ENCODE data around the gene GREB1. TPM values are rescaled to one million over a fixed set of nuclear protein-coding genes. Genes with fewer than 3 reads are reported as not detected.

The GREB1 gene
- total and polyA plus RNA-seq, 9 donors = 104 to 723 (median 232) TPM

DNA sequence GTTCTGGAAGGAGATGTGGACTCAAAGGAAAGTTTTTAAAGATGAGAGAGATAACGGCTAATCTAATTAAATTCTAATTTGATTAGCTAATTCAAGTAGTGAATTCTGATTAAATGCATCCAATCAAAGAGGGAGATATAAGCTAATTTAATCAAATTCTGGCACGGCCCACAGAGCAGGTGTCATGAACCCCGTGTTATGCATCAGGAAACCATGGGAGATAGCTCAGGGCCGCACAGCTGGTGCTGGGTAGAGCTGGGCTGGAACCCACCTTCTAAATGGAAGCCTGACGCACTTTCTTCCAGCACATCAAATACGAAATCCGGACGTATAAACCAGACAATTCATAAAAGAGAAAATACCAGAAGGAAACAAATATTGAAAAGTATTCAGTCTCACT lies 57.2 kb downstream of the GREB1 start:
- intact Hi-C loops (cut with DNase I) = loop anchor here in 1 of 4 donors (10.0 kb wide), 2 partner anchors 184 to 426 kb away; no protein-coding TSS in a partner anchor
- no peak overlapping the region for H3K27ac ChIP-seq
- TF ChIP-seq, protein P1, sequence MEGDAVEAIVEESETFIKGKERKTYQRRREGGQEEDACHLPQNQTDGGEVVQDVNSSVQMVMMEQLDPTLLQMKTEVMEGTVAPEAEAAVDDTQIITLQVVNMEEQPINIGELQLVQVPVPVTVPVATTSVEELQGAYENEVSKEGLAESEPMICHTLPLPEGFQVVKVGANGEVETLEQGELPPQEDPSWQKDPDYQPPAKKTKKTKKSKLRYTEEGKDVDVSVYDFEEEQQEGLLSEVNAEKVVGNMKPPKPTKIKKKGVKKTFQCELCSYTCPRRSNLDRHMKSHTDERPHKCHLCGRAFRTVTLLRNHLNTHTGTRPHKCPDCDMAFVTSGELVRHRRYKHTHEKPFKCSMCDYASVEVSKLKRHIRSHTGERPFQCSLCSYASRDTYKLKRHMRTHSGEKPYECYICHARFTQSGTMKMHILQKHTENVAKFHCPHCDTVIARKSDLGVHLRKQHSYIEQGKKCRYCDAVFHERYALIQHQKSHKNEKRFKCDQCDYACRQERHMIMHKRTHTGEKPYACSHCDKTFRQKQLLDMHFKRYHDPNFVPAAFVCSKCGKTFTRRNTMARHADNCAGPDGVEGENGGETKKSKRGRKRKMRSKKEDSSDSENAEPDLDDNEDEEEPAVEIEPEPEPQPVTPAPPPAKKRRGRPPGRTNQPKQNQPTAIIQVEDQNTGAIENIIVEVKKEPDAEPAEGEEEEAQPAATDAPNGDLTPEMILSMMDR (IDR thresholded peaks at IDR 0.05) = no peak
- TF ChIP-seq EP300 (IDR thresholded peaks at IDR 0.05) = no peak
- TF ChIP-seq POLR2A (IDR thresholded peaks at IDR 0.05) = no peak
- no peaks in the 10 kb centered on the region for H3K36me3 ChIP-seq
- DNase-seq = peak in 2 of 5 donors; percentile 16 to 32
- no peak overlapping the region for H3K4me3 ChIP-seq
- H3K27me3 ChIP-seq = no peaks in the 10 kb centered on the region
- no peaks in the 10 kb centered on the region for H3K9me3 ChIP-seq
- H3K4me1 ChIP-seq (ENCODE audit: insufficient read depth) = no peaks in the 10 kb centered on the region
- 74 to 75% (median 75%) methylated on average over 8 of the region's 8 CpGs for WGBS, 3 donors

DNA sequence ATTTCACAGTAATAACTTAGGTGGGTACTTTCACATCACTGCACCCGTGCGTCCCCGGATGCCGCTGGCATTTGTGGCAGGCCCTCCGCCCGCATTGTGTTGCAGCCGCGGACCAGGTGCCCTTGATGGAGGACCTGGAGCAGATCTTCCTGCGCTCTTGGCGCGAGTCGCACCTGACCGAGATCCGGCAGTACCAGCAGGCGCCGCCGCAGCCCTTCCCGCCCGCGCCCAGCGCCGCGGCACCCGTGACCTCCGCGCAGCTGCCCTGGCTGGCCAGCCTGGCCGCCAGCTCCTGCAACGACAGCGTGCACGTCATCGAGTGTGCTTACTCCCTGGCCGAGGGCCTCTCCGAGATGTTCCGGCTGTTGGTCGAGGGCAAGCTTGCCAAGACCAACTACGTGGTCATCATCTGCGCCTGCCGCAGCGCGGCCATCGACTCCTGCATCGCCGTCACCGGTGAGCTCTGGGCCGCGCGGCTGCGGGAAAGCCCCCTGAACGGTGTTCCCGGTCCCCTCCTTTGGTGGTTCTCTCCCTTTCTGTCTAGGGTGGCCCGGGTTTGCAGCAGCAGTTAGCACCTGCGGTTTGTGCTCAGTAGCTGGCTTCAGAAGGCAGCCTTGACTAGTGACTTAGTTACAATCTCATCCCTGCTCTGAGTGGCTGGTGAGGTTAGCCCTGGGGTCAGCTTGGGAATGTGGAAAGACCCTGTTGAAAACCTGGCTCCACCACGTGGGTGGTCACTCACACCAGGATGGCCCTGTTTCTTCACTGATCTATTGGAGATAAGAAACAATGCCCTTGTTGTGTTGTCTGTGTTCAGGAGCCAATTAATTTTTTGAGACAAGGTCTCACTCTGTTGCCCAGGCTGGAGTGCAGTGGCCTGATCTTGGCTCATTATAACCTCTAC lies 59.1 kb downstream of the GREB1 start:
- intact Hi-C loops (cut with DNase I) = loop anchor here in 1 of 4 donors (10.0 kb wide), 2 partner anchors 182 to 428 kb away; no protein-coding TSS in a partner anchor
- TF ChIP-seq, protein P1 (IDR thresholded peaks at IDR 0.05) = no peak
- TF ChIP-seq POLR2A (IDR thresholded peaks at IDR 0.05) (no peak), EP300 (IDR thresholded peaks at IDR 0.05) (no peak)
- Histone ChIP-seq H3K4me1 (ENCODE audit: insufficient read depth) (no peaks in the 10 kb centered on the region), H3K9me3 (no peaks in the 10 kb centered on the region), H3K27ac (no peak overlapping the region), H3K4me3 (no peak overlapping the region), H3K36me3 (no peaks in the 10 kb centered on the region), H3K27me3 (no peaks in the 10 kb centered on the region)
- peak in 2 of 5 donors; percentile 38 to 47 for DNase-seq
- WGBS, 3 donors = 88 to 90% (median 89%) methylated on average over 51 to 53 of the region's 53 CpGs

DNA sequence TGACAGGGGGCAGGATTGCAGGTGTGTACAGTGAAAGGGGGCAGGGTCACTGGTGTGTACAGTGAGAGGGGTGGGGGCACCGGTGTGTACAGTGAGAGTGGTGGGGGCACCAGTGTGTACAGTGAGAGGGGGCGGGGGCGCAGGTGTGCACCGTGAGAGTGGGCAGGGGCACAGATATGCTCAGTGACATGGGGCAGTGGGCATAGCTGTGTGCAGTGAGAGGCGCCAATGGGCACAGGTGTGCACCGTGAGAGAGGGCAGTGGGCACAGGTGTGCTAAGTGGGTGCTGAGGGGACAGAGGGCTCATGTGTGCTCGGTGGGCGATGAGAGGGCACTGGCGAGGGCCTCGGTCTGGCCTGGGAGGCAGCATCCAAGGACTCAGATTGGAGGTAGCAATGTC lies 63.0 kb downstream of the GREB1 start:
- Histone ChIP-seq H3K4me3 (no peak overlapping the region), H3K9me3 (no peaks in the 10 kb centered on the region), H3K27ac (no peak overlapping the region), H3K27me3 (no peaks in the 10 kb centered on the region), H3K36me3 (no peaks in the 10 kb centered on the region), H3K4me1 (ENCODE audit: insufficient read depth) (no peaks in the 10 kb centered on the region)
- intact Hi-C loops (cut with DNase I) = loop anchor here in 1 of 4 donors (10.0 kb wide), 2 partner anchors 178 to 432 kb away; no protein-coding TSS in a partner anchor
- peak in 2 of 5 donors; percentile 26 to 35 for DNase-seq
- TF ChIP-seq, protein P1 (IDR thresholded peaks at IDR 0.05) = no peak
- no peak for TF ChIP-seq EP300 (IDR thresholded peaks at IDR 0.05)
- TF ChIP-seq POLR2A (IDR thresholded peaks at IDR 0.05) = no peak
- WGBS, 3 donors = 85 to 90% (median 90%) methylated on average over 10 of the region's 10 CpGs

DNA sequence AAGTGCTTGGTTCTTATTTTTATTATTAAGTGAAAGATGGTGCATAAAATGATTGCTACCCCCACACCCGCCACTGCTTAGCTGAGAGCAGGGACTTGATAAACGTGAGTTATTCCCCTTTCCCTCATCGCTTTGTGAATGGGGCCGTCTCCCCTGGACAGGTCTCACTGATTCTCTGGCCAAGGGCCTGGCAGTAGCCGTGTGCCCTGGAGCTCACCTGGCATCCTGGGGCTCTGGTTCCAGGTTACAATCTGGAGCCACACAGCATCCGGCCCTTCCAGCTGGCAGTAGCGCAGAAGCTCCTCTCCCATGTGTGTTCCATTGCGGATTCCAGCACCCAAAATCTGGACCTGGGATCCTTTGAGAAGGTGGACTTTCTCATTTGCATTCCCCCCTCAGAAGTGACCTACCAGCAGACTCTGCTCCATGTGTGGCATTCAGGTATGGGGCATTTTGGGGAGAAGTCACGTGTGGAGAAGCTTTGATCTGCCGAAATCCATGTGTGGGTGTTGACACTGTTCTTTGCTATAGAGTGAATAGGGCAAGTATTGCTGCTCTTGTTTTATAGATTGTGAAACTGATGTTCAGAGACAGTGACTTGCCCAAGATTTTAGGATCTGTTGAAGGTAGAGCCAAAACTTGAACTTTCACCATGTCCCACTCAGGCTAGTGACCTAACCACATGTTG lies 63.8 kb downstream of the GREB1 start:
- no peak for TF ChIP-seq EP300 (IDR thresholded peaks at IDR 0.05)
- TF ChIP-seq, protein P1 (IDR thresholded peaks at IDR 0.05) = no peak
- TF ChIP-seq POLR2A (IDR thresholded peaks at IDR 0.05) = no peak
- peak in 2 of 5 donors; percentile 9 to 28 for DNase-seq
- no peaks in the 10 kb centered on the region for H3K9me3 ChIP-seq
- H3K27ac ChIP-seq = no peak overlapping the region
- no peak overlapping the region for H3K4me3 ChIP-seq
- intact Hi-C loops (cut with DNase I) = loop anchor here in 1 of 4 donors (10.0 kb wide), 2 partner anchors 177 to 433 kb away; no protein-coding TSS in a partner anchor
- H3K4me1 ChIP-seq (ENCODE audit: insufficient read depth) = no peaks in the 10 kb centered on the region
- 69 to 76% (median 69%) methylated on average over 10 of the region's 10 CpGs for WGBS, 3 donors
- no peaks in the 10 kb centered on the region for H3K36me3 ChIP-seq
- no peaks in the 10 kb centered on the region for H3K27me3 ChIP-seq

All from ovary (tissue), 9 donors.